ENCODE results near the gene SERPINA3.

DNA sequence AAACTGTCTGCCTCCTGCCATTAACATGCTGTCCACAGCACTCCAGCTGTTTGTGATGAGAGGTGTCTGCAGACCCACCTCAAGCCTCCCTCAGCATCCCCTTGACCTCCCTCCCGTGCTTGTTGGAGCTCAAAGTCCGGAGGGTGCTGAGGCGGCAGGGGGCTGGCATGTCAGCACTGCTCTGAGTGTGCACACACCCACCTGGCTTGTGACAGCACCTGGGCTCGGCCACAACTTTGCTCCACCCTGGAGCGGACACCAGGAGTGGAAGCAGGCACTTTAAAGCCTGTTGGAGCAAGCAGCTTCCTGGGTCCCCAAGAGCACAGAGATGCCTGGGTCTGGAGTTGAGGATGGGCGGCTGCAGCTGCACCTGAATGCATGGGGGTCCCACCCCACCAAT is 20.9 kb downstream of the SERPINA3 start:
- no peak for TF ChIP-seq CTCF (IDR thresholded peaks at IDR 0.05)
- TF ChIP-seq POLR2A (IDR thresholded peaks at IDR 0.05), result no peak
